GM23248 (cell line): ENCODE data around the gene NPTX2.

Source experiments
- EZH2 ChIP-seq: fragments of 200-600 bp; sonication (generic); IDR thresholded peaks from 2 replicates; pipeline ENCODE4 v1.6.1; 2018; ENCODE audit warnings: antibody characterized with exemption, mild to moderate bottlenecking; ENCODE audit not compliant: insufficient read depth, poor library complexity, severe bottlenecking
- EZH2phosphoT487 ChIP-seq: fragments of 200-600 bp; sonication (generic); IDR thresholded peaks from 2 replicates; pipeline ENCODE4 v1.6.1; 2018; ENCODE audit warnings: antibody characterized with exemption, moderate library complexity, mild to moderate bottlenecking, low read depth; ENCODE audit not compliant: insufficient read depth

DNA sequence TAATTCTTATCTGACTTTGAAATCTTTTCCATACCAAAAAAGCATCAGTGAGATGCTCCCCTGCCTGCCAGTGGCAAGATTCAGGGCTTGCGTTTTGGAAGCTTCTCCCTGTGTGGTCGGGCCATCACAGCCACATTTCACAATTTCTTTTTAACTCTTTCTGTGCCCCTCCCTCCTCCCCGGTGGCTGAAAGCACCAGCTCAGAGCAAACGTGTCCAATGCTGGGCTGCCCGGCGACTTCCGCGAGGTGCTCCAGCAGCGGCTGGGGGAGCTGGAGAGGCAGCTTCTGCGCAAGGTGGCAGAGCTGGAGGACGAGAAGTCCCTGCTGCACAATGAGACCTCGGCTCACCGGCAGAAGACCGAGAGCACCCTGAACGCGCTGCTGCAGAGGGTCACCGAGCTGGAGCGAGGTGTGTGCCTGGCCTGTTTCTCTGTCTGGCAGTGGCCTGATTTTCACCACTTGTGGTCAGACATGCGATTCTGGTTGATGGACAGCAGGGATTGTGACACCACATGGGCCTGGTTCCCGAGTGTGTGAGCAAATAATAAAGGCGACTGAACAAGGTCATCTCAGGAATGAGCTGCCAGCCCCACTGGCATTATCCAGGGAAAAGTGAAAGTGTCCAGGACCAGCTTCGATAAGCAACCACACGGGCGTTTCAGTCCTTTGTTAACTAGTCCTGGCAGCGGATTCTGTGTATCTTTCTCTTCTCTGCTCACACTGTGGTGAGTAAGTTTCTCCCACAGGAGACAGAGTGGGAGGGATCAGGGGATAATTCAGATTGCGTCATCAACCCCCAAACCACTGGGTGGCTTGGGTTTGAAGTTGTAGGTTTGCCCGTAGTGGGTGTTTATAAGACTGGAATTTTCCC lies 2.6 kb downstream of the NPTX2 start:
- TF ChIP-seq EZH2 (no peak), EZH2phosphoT487 (no peak)
